Natural killer cell (primary cell): Measurements from ENCODE around the gene SCAPER. TPM values are rescaled to one million over a fixed set of nuclear protein-coding genes. Genes with fewer than 3 reads are reported as not detected.

Experiments used
- ATAC-seq, 3 donors: fragments of 150-1000 bp in 2 of 3; fragments of 200-7000 bp in 1 of 3; cut with Tn5 transposase; 1 replicate in 1 of 3; 2 replicates in 2 of 3; pipeline ENCODE4 v1.10.0; 2021; ENCODE audit warnings: mild to moderate bottlenecking in 2 of 3, moderate library complexity in 2 of 3
- DNase-seq, 2 donors: peaks; one replicate each; pipeline versions ENCODE4 v3.0.0 to v3.0.0-alpha.2; 2013 to 2021; ENCODE audit warnings: mixed read lengths in 1 of 2
- H3K27ac ChIP-seq: one replicate; pipeline ENCODE4 v1.5.1; 2013; ENCODE audit warnings: mild to moderate bottlenecking, low read length
- H3K27me3 ChIP-seq: one replicate; pipeline ENCODE4 v1.6.1; 2013; ENCODE audit warnings: low read length; ENCODE audit not compliant: control insufficient read depth, insufficient read depth
- H3K36me3 ChIP-seq: one replicate; pipeline ENCODE4 v1.6.1; 2013; ENCODE audit warnings: low read length; ENCODE audit not compliant: control insufficient read depth, insufficient read depth
- H3K4me1 ChIP-seq: one replicate; pipeline ENCODE4 v1.6.1; 2013; ENCODE audit warnings: low read length; ENCODE audit not compliant: control insufficient read depth, insufficient read depth
- H3K4me3 ChIP-seq: one replicate; pipeline ENCODE4 v1.5.1; 2013; ENCODE audit warnings: low read length
- H3K9me3 ChIP-seq: one replicate; pipeline ENCODE4 v1.6.1; 2013; ENCODE audit warnings: low read length; ENCODE audit not compliant: control insufficient read depth, insufficient read depth
- H3K27ac Mint-ChIP-seq, 2 donors: one replicate each; pipeline ENCODE4 v1.8.0; 2022; ENCODE audit warnings: mild to moderate bottlenecking in 2 of 2, mixed read lengths in 2 of 2, moderate library complexity in 1 of 2
- H3K27me3 Mint-ChIP-seq, 2 donors: one replicate each; pipeline ENCODE4 v1.8.0; 2022; ENCODE audit warnings: low read depth in 2 of 2, mixed read lengths in 2 of 2
- H3K36me3 Mint-ChIP-seq: one replicate; pipeline ENCODE4 v1.8.0; 2022; ENCODE audit warnings: mixed read lengths
- H3K4me1 Mint-ChIP-seq, 2 donors: one replicate each; pipeline ENCODE4 v1.8.0; 2022; ENCODE audit warnings: mixed read lengths in 2 of 2
- H3K4me3 Mint-ChIP-seq: one replicate; pipeline ENCODE4 v1.8.0; 2022; ENCODE audit warnings: mild to moderate bottlenecking, moderate library complexity, mixed read lengths
- H3K9me3 Mint-ChIP-seq, 2 donors: one replicate each; pipeline ENCODE4 v1.8.0; 2022; ENCODE audit warnings: mixed read lengths in 2 of 2
- CTCF ChIP-seq: fragments of 200-600 bp; IDR thresholded peaks from one replicate; pipeline ENCODE4 v1.8.0; 2022; ENCODE audit warnings: antibody characterized with exemption
- WGBS: methylation state at CpG from one replicate; pipeline ENCODE4 v1.1.7; 2013; ENCODE audit warnings: missing lambda C conversion rate; ENCODE audit not compliant: insufficient coverage; 5-methylcytosine and 5-hydroxymethylcytosine counted together
- intact Hi-C: fragments of 100-400 bp; cut with micrococcal nuclease; formaldehyde crosslinking; loops from one replicate; pipeline ENCODE4 v1.14.2; 2022
- total RNA-seq, 4 donors: library from RNA; stranded (reverse); fragments of 120-200 nt in 1 of 4; gene quantifications; one replicate each; pipeline versions ENCODE4 v1.2.3 to v1.2.4, GENCODE V29; 2013 to 2022

The SCAPER gene
- total RNA-seq, 3 donors from 2014 or later (not counting 1 experiment from before 2014, with no cell fraction given) = 48.1 to 53.6 (median 51.8) TPM

- Mint-ChIP-seq H3K27ac (no peak overlapping the region), H3K36me3 (peaks cover 13% of the 10 kb centered on the region)
- no peak for DNase-seq
Measured at GRCh38 chr15:76803049-76803571, 102.0 kb downstream of the SCAPER start.

GRCh38 chr15:76802411-76802810 is 102.7 kb downstream of the SCAPER start:
- H3K27ac ChIP-seq = no peak overlapping the region
- no peak for ATAC-seq
- no peaks in the 10 kb centered on the region for H3K9me3 ChIP-seq
- no peak overlapping the region for H3K4me3 Mint-ChIP-seq
- no peaks in the 10 kb centered on the region for H3K4me1 ChIP-seq
- peaks cover 16% of the 10 kb centered on the region for H3K36me3 ChIP-seq
- no peak for DNase-seq
- no peaks in the 10 kb centered on the region for H3K27me3 ChIP-seq
- peaks cover 13% of the 10 kb centered on the region for H3K36me3 Mint-ChIP-seq
- intact Hi-C loops = no loop called here
- H3K4me1 Mint-ChIP-seq = no peaks in the 10 kb centered on the region
- H3K4me3 ChIP-seq = no peak overlapping the region
- H3K27ac Mint-ChIP-seq = no peak overlapping the region
- no peak for TF ChIP-seq CTCF
- H3K9me3 Mint-ChIP-seq = no peaks in the 10 kb centered on the region
- H3K27me3 Mint-ChIP-seq = no peaks in the 10 kb centered on the region
- 90% methylated on average over 3 of the region's 3 CpGs for WGBS

More at GRCh38 chr15:76803049-76803571, 102.0 kb downstream of the SCAPER start:
- intact Hi-C loops = no loop called here
- Histone ChIP-seq H3K9me3 (no peaks in the 10 kb centered on the region), H3K36me3 (peaks cover 16% of the 10 kb centered on the region), H3K4me3 (no peak overlapping the region), H3K27me3 (no peaks in the 10 kb centered on the region), H3K27ac (no peak overlapping the region), H3K4me1 (no peaks in the 10 kb centered on the region)
- Mint-ChIP-seq H3K4me3 (no peak overlapping the region), H3K27me3 (no peaks in the 10 kb centered on the region), H3K4me1 (no peaks in the 10 kb centered on the region), H3K9me3 (no peaks in the 10 kb centered on the region)
- ATAC-seq = no peak
- no peak for TF ChIP-seq CTCF
- 75% methylated on average over 1 of the region's 1 CpG for WGBS

GRCh38 chr15:76799760-76800159 is 105.4 kb downstream of the SCAPER start:
- DNase-seq = no peak
- Mint-ChIP-seq H3K9me3 (no peaks in the 10 kb centered on the region), H3K4me3 (no peak overlapping the region), H3K4me1 (no peaks in the 10 kb centered on the region), H3K27ac (no peak overlapping the region), H3K27me3 (no peaks in the 10 kb centered on the region), H3K36me3 (peaks cover 13% of the 10 kb centered on the region)
- no peak for TF ChIP-seq CTCF
- WGBS = 100% methylated on average over 1 of the region's 2 CpGs
- no peak overlapping the region for H3K27ac ChIP-seq
- ATAC-seq = no peak
- intact Hi-C loops = no loop called here
- H3K4me1 ChIP-seq = no peaks in the 10 kb centered on the region
- H3K4me3 ChIP-seq = no peak overlapping the region
- no peaks in the 10 kb centered on the region for H3K9me3 ChIP-seq
- H3K27me3 ChIP-seq = no peaks in the 10 kb centered on the region
- H3K36me3 ChIP-seq = peaks cover 17% of the 10 kb centered on the region

- Mint-ChIP-seq H3K27ac (no peak overlapping the region), H3K27me3 (no peaks in the 10 kb centered on the region), H3K9me3 (peaks cover 0 to 5% of the 10 kb centered on the region in 2 donors), H3K36me3 (peaks cover 31% of the 10 kb centered on the region), H3K4me3 (no peak overlapping the region), H3K4me1 (no peaks in the 10 kb centered on the region)
- DNase-seq = no peak
- Histone ChIP-seq H3K4me3 (no peak overlapping the region), H3K9me3 (no peaks in the 10 kb centered on the region), H3K4me1 (no peaks in the 10 kb centered on the region), H3K27me3 (no peaks in the 10 kb centered on the region), H3K27ac (no peak overlapping the region), H3K36me3 (peaks cover 23% of the 10 kb centered on the region)
- 100% methylated on average over 3 of the region's 5 CpGs for WGBS
- no peak for ATAC-seq
- intact Hi-C loops = no loop called here
- TF ChIP-seq CTCF = no peak
Measured at GRCh38 chr15:76795217-76795616, 109.9 kb downstream of the SCAPER start.
